GM06990 (cell line): ENCODE measurements around the gene INTS1.

Experiments
- DNase-seq: peaks from one replicate; pipeline ENCODE4 v3.0.0-alpha.2; 2011; ENCODE audit not compliant: insufficient read length; ENCODE audit errors: extremely low read depth
- H3K27me3 ChIP-seq: replicated peaks from 2 replicates; pipeline ENCODE4 v1.6.0; 2011; ENCODE audit warnings: low read length; ENCODE audit not compliant: control insufficient read depth, insufficient read depth
- H3K36me3 ChIP-seq: 2 replicates; pipeline ENCODE4 v1.5.1; 2011; ENCODE audit warnings: low read length; ENCODE audit not compliant: control insufficient read depth, insufficient read depth
- H3K4me3 ChIP-seq: replicated peaks from 2 replicates; pipeline ENCODE4 v1.5.1; 2011; ENCODE audit warnings: low read depth, mild to moderate bottlenecking, control low read depth, low read length
- TF ChIP-seq, protein P1 (sequence below): IDR thresholded peaks from 2 replicates; pipeline ENCODE4 v1.5.1; 2011; ENCODE audit warnings: low read length, control low read depth, mild to moderate bottlenecking, inconsistent platforms; ENCODE audit not compliant: insufficient read depth, poor library complexity, severe bottlenecking

Gene INTS1

DNA sequence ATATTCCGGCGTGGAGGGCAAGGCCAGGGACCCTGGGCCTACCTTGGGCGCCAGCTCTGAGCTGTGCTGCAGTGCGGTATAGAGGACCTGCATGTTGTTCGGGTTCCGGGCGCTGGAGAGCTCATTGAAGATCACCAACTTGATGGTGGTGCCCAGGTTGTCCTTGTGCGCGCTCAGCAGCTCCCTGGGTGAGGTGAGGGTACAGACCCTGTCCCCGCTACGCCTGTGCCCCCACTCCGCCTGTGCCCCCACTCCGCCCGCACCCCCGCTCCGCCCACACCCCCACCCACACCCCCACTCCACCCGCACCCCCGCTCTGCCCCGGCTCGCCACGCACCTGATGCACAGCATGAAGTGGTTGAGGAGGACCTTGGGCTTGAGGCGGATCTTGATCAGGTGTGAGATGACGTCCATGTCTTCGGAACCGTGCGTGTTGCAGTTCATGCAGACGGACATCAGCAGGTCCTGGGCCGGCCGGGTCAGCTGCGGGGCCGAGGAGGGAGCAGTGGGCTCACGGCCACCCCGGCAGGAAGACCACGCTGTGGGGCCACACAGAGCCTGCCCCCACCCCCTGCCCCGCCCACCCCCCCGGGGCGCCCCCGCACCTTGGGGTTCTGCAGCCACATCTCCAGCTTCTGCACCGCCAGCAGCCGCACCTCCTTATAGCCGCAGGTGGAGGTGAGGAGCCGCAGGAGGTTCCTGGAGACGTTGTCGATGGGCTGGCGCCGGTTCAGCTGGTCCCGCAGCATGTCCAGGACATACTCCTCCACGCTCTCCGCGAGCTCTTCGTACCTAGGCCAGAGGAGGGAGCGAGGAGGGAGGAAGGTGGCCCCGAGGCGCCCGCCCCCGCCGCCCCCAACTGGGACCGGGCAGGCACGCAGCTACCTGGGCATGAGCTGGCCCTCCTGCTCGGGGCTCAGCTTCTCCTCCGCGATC lies 5.6 kb downstream of the INTS1 start:
- H3K27me3 ChIP-seq: no peaks in the 10 kb centered on the region
- TF ChIP-seq, protein P1, sequence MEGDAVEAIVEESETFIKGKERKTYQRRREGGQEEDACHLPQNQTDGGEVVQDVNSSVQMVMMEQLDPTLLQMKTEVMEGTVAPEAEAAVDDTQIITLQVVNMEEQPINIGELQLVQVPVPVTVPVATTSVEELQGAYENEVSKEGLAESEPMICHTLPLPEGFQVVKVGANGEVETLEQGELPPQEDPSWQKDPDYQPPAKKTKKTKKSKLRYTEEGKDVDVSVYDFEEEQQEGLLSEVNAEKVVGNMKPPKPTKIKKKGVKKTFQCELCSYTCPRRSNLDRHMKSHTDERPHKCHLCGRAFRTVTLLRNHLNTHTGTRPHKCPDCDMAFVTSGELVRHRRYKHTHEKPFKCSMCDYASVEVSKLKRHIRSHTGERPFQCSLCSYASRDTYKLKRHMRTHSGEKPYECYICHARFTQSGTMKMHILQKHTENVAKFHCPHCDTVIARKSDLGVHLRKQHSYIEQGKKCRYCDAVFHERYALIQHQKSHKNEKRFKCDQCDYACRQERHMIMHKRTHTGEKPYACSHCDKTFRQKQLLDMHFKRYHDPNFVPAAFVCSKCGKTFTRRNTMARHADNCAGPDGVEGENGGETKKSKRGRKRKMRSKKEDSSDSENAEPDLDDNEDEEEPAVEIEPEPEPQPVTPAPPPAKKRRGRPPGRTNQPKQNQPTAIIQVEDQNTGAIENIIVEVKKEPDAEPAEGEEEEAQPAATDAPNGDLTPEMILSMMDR: no peak
- H3K36me3 ChIP-seq: peaks cover 33% of the 10 kb centered on the region
- no peak overlapping the region for H3K4me3 ChIP-seq
- DNase-seq: no peak

DNA sequence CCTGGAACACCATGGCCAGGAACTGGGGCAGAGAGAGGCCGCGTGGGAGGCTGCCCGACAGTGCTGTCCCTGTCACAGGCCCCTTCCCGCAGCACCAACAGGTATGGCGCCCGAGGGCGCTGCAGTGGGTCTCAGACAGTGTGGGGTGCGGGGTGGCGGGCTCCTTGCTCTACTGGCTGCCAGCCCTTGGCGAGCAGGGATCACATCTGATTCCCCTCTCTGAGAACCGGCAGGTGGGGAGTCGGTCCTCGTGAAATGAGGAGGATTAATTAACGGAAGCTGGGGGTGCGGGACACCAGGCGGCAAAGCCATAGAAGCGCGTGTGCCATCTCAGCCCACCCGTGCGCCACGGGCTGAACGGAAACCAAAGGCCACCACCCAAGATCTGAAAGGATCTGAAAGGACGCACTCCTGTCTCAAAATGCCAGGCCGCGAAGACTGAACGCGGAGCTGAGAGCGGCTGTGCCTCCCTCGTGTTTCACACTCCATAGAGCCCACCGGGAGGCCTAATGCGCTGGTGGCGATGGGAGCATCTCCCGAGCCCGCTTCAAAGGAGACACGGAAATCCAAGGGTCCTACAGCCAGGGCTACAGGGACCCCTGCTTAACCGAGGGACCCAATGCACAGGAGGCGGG lies 6.8 kb downstream of the INTS1 start:
- Histone ChIP-seq H3K36me3 (peaks cover 33% of the 10 kb centered on the region), H3K4me3 (no peak overlapping the region), H3K27me3 (no peaks in the 10 kb centered on the region)
- TF ChIP-seq, protein P1: no peak
- DNase-seq: no peak

DNA sequence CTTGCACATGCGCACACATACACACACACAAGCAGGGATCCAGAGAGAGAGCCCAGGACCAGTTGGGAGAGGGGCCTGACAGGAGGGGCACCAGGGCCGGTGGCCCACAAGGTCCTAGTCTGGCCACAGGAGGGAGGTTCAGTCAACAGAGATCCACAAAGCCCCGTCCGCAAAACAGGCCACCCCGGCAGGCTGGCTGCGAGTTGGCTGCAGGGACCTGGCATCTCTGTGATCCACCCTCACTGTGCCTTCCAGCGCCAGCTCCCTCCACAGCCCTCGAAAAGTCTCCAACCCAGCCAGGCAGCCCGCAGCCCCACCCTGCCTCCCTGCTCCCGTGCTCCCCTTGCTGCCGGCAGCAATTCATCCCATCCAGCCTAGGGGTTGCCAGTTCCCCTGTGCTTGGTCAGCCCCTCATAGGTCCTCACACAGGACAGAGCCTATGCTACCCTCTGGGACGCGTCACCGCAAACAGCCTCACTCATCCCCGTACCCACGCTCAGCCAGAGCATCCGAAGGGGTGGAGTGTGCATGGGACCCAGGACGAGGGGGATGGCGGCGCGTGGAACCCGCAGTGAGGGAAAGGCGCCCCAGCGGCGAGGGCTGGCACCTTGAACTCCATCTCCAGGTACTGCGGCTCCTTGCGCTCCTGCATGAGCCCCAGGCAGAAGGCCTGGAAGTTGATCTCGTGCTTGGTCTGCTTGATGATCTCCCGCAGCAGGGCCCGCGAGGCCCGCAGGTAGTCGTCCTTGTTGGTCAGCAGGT lies 7.5 kb downstream of the INTS1 start:
- H3K4me3 ChIP-seq: no peak overlapping the region
- DNase-seq: no peak
- TF ChIP-seq, protein P1: no peak
- H3K27me3 ChIP-seq: no peaks in the 10 kb centered on the region
- peaks cover 38% of the 10 kb centered on the region for H3K36me3 ChIP-seq

DNA sequence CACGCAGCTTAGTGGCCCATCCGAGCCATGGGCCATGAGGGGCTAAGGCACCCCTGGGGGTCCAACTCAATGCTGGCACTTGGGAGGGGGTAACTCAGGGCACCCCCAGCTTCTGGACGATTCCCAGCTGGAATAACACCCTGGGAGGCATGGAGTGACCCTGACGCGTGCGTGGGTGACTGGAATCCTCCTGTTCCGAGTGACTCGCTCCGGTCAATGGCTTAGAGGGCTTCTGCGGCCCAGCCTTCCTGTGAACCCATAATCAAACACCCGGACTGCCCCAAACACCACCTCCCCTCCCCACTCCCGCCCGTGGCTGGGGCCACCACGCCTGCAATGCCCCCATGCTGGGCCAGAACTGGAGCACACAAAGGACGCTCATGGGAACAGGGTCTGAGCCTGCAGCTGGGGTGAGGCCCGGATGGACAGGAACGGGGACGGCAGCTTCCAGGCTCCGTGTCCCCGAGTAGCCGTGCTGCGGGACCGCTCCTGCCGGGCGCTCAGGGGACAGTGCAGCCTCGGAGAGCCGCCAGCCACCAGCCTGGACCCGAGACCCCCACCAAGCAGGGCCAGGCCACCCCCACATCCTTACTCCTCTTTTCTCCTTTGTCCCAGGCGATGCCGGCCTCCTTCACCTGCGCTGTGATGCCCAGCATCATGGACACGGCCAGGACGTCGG lies 8.5 kb downstream of the INTS1 start:
- no peaks in the 10 kb centered on the region for H3K27me3 ChIP-seq
- H3K36me3 ChIP-seq: peaks cover 38% of the 10 kb centered on the region
- no peak overlapping the region for H3K4me3 ChIP-seq
- TF ChIP-seq, protein P1: no peak
- no peak for DNase-seq

DNA sequence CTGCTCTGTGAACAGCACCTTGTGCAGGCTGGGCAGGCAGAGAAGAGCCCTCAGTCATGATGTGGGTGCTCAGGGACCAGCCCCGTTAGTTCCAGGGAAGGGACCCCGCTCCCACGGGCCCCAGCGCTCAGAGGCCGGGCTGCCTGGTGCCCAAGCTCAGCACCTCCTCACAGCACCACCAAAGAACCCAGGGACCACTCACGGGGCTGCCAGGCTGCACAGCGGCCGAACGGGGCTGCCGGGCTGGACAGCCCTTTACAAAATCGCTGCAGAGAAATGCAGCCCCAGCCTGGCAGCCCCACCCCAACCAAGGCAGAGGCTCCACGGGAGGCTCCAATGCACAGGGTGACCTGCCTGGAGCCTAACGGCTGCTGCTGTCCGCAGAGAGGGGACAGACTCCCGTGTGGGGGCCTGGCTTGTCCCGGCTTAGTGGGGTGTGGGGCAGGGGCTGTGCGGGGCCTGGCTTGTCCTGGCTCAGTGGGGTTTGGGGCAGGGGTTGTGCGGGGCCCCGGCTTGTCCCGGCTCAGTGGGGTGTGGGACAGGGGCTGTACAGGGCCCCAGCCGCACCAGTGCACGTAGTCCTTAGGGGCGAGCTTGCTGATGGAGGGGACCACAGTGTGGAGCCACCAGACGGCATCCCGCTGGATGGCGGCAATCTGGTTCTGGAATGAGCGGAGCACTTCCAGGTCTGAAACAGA lies 9.2 kb downstream of the INTS1 start:
- TF ChIP-seq, protein P1: no peak
- H3K4me3 ChIP-seq: no peak overlapping the region
- H3K27me3 ChIP-seq: no peaks in the 10 kb centered on the region
- no peak for DNase-seq
- H3K36me3 ChIP-seq: peaks cover 38% of the 10 kb centered on the region
